Limb (tissue), 2 donors: ENCODE data around the gene F11.
A peak's percentile ranks its signal among the peaks of the same experiment; 100 is the strongest.
"Not testable (repeated sequence)": the region's sequence is repeated elsewhere in the genome, so short reads cannot be mapped to it uniquely, and the experiment has no call there.

Experiments
- DNase-seq, 2 donors: peaks; one replicate each; pipeline ENCODE4 v3.0.0-alpha.2; 2016; ENCODE audit errors: extremely low spot score in 2 of 2

Gene F11

GRCh38 chr4:186249785-186250754 is 15.9 kb upstream of the F11 start:
- DNase-seq: no peak

- no peak for DNase-seq
These were observed 15.2 kb upstream of the F11 start for GRCh38 chr4:186250760-186251159.

- DNase-seq: no peak
These were observed 10.9 kb upstream of the F11 start for GRCh38 chr4:186255122-186255521.

- no peak for DNase-seq
These were observed 7.7 kb upstream of the F11 start for GRCh38 chr4:186258216-186258811.

GRCh38 chr4:186260117-186260503 is 5.9 kb upstream of the F11 start:
- no peak for DNase-seq

- no peak for DNase-seq
These were observed 5.2 kb upstream of the F11 start for GRCh38 chr4:186260504-186261448.

GRCh38 chr4:186264660-186265059 is 1.3 kb upstream of the F11 start:
- no peak for DNase-seq

- not testable (repeated sequence) for DNase-seq
These were observed 739 bp upstream of the F11 start for GRCh38 chr4:186265250-186265649.

GRCh38 chr4:186266729-186267456 is 904 bp downstream of the F11 start:
- peak in 1 of 2 donors; percentile 56 for DNase-seq

- DNase-seq: no peak
These were observed 5.2 kb downstream of the F11 start for GRCh38 chr4:186271081-186271678.

- DNase-seq: no peak
These were observed 6.9 kb downstream of the F11 start for GRCh38 chr4:186272699-186273391.

GRCh38 chr4:186273392-186273789 is 7.4 kb downstream of the F11 start:
- DNase-seq: not testable (repeated sequence)

- DNase-seq: no peak
These were observed 17.3 kb downstream of the F11 start for GRCh38 chr4:186283311-186283710.

- no peak for DNase-seq
These were observed 19.2 kb downstream of the F11 start for GRCh38 chr4:186285147-186285546.

- no peak for DNase-seq
These were observed 20.6 kb downstream of the F11 start for GRCh38 chr4:186286581-186286980.

GRCh38 chr4:186291256-186291890 is 25.4 kb downstream of the F11 start:
- no peak for DNase-seq

GRCh38 chr4:186294160-186294559 is 28.2 kb downstream of the F11 start:
- no peak for DNase-seq

- DNase-seq: no peak
These were observed 30.5 kb downstream of the F11 start for GRCh38 chr4:186296481-186296880.

GRCh38 chr4:186297013-186297645 is 31.1 kb downstream of the F11 start:
- DNase-seq: peak; percentile 39 to 74
